HepG2 (cell line): ENCODE measurements around the gene IQSEC1. TPM values are rescaled to one million over a fixed set of nuclear protein-coding genes. Genes with fewer than 3 reads are reported as not detected.

Experiments used
- ATAC-seq: fragments of 200-7000 bp; cut with Tn5 transposase; 3 replicates; pipeline ENCODE4 v1.9.1; 2020; ENCODE audit warnings: mild to moderate bottlenecking, moderate library complexity
- BruUV-seq: library from RNA; stranded (reverse); fragments of 400-500 nt; replicated peaks from 2 replicates; lab custom pipeline; 2021; lab: Mats Ljungman, UMichigan
- CTCF ChIA-PET: fragments of 300-600 bp; formaldehyde crosslinking; extraction: SDS; loops from one replicate; lab custom pipeline; 2021; ENCODE audit warnings: low total read pairs, inconsistent platforms, low intra/inter-chr PET ratio; lab: Yijun Ruan, JAX
- POLR2A ChIA-PET: fragments of 350-600 bp; sonication (Branson Sonifier 250); formaldehyde crosslinking; loops from one replicate; lab custom pipeline; 2020; ENCODE audit warnings: antibody characterized with exemption, inconsistent platforms; lab: Yijun Ruan, JAX
- DNase-seq: peaks from one replicate; pipeline ENCODE4 v3.0.0-alpha.2; 2015; ENCODE audit warnings: low spot score
- FAIRE-seq: peaks from 3 replicates; lab custom pipeline; 2011; peaks lifted over from hg19 to GRCh38; lab: Jason Lieb, UNC
- H2AFZ ChIP-seq: one replicate; pipeline ENCODE4 v1.6.1; 2011; ENCODE audit warnings: low read length, inconsistent platforms
- H3K27ac ChIP-seq: fragments of 300-600 bp; 3 replicates; pipeline ENCODE4 v1.8.0; 2011; ENCODE audit warnings: mixed run types, mild to moderate bottlenecking, mixed read lengths, low read length, inconsistent platforms; ENCODE audit not compliant: insufficient read depth; ENCODE audit errors: extremely low read length
- H3K27me3 ChIP-seq, 2 experiments: fragments of 200-600 bp in 1 of 2; 2 replicates in 1 of 2; 3 replicates in 1 of 2; pipeline versions ENCODE4 v1.6.0 to v1.8.0; 2011; ENCODE audit warnings: low read length in 2 of 2, mild to moderate bottlenecking in 2 of 2, moderate library complexity in 2 of 2, inconsistent platforms in 1 of 2; ENCODE audit not compliant: insufficient read depth in 2 of 2, control insufficient read depth in 1 of 2
- H3K36me3 ChIP-seq, 2 experiments: fragments of 200-600 bp in 1 of 2; replicated peaks in 1 of 2; 2 replicates in 1 of 2; 3 replicates in 1 of 2; pipeline versions ENCODE4 v1.5.1 to v1.8.0; 2011; ENCODE audit warnings: low read length in 2 of 2, inconsistent platforms in 1 of 2; ENCODE audit not compliant: insufficient read depth in 2 of 2, control insufficient read depth in 1 of 2
- H3K4me1 ChIP-seq: 2 replicates; pipeline ENCODE4 v1.5.1; 2012; ENCODE audit warnings: low read length, inconsistent platforms; ENCODE audit not compliant: insufficient read depth
- H3K4me2 ChIP-seq: 2 replicates; pipeline ENCODE4 v1.6.0; 2011; ENCODE audit warnings: low read depth, low read length, inconsistent platforms
- H3K4me3 ChIP-seq, 3 experiments: fragments of 200-600 bp in 1 of 3; sonication (generic), shearing (Covaris generic) in 1 of 3; replicated peaks in 1 of 3; 2 replicates each; pipeline ENCODE4 v1.5.1; 2011 to 2016; ENCODE audit warnings: low read length in 3 of 3, inconsistent platforms in 2 of 3, low read depth in 2 of 3, mild to moderate bottlenecking in 2 of 3, control low read depth in 1 of 3, mixed read lengths in 1 of 3; ENCODE audit not compliant: insufficient read depth in 1 of 3
- H3K79me2 ChIP-seq: one replicate; pipeline ENCODE4 v1.6.1; 2011; ENCODE audit warnings: low read length, inconsistent platforms; ENCODE audit not compliant: insufficient read depth
- H3K9ac ChIP-seq: 2 replicates; pipeline ENCODE4 v1.6.0; 2011; ENCODE audit warnings: mild to moderate bottlenecking, low read depth, low read length, inconsistent platforms; ENCODE audit not compliant: insufficient read depth
- H3K9me3 ChIP-seq: 2 replicates; pipeline ENCODE4 v1.5.1; 2012; ENCODE audit warnings: mild to moderate bottlenecking, low read length
- H4K20me1 ChIP-seq: 2 replicates; pipeline ENCODE4 v1.6.0; 2011; ENCODE audit warnings: inconsistent platforms, mild to moderate bottlenecking, low read length, moderate library complexity; ENCODE audit not compliant: insufficient read depth
- AGO2 ChIP-seq: fragments of 200-400 bp; formaldehyde crosslinking; optimal IDR thresholded peaks from 2 replicates; pipeline ENCODE3; 2017; ENCODE audit warnings: mild to moderate bottlenecking, low read depth, low read length, moderate library complexity
- HMGA1 ChIP-seq: sonication (generic); formaldehyde crosslinking; conservative IDR thresholded peaks from 2 replicates; pipeline ENCODE4 v1.4.0; 2020; ENCODE audit warnings: missing genetic modification reagents
- HNRNPUL1 ChIP-seq: fragments of 200-400 bp; formaldehyde crosslinking; IDR thresholded peaks from 2 replicates; pipeline ENCODE4 v1.6.1; 2017; ENCODE audit warnings: low read depth, mild to moderate bottlenecking, low read length, moderate library complexity
- MEF2D ChIP-seq: sonication (generic); formaldehyde crosslinking; IDR thresholded peaks from 2 replicates; pipeline ENCODE4 v1.5.1; 2020; ENCODE audit warnings: mild to moderate bottlenecking, missing genetic modification reagents
- RBM22 ChIP-seq: fragments of 200-400 bp; formaldehyde crosslinking; optimal IDR thresholded peaks from 2 replicates; pipeline ENCODE3; 2017; ENCODE audit warnings: mild to moderate bottlenecking, low read length, moderate library complexity
- ZNF777 ChIP-seq: sonication (generic); formaldehyde crosslinking; IDR thresholded peaks from 2 replicates; pipeline ENCODE4 v1.4.0; 2020; ENCODE audit warnings: missing genetic modification reagents
- WGBS: methylation state at CpG from one replicate; pipeline ENCODE4 v1.1.6; 2017; ENCODE audit warnings: low lambda C conversion rate; 5-methylcytosine and 5-hydroxymethylcytosine counted together
- in situ Hi-C: cut with HindIII; loops from 2 replicates; pipeline ENCODE4 v1.10.0; 2017; ENCODE audit warnings: low pct_unique_long_range_greater_than_20kb; ENCODE audit not compliant: extremely low pct_ligation_motif_present
- intact Hi-C: fragments of 100-400 bp; cut with micrococcal nuclease; formaldehyde crosslinking; loops from one replicate; pipeline ENCODE4 v1.10.0; 2022; ENCODE audit not compliant: unreplicated experiment
- polyA plus RNA-seq, 8 experiments: library from polyadenylated mRNA; depleted of rRNA in 3 of 8; stranded (reverse) in 7 of 8; unstranded in 1 of 8; fragments of >200 nt; fragmentation: Illumina TruSeq in 4 of 8; extraction: Trizol in 4 of 8; gene quantifications; 2 replicates each; pipeline versions ENCODE4 v1.2.1 to v1.2.3, GENCODE V29; 2011 to 2016; ENCODE audit warnings: low read depth in 4 of 8, missing spikeins in 1 of 8, mixed read lengths in 1 of 8; ENCODE audit not compliant: insufficient read depth in 1 of 8
- total RNA-seq, 5 experiments: library from RNA; depleted of rRNA; stranded (reverse); fragments of >200 nt; fragmentation: Illumina TruSeq; extraction: Trizol; gene quantifications; 2 replicates each; pipeline ENCODE4 v1.2.3, GENCODE V29; 2016; ENCODE audit warnings: low read depth in 1 of 5
- TF ChIP-seq, protein P1 (sequence below): sonication (generic); formaldehyde crosslinking; IDR thresholded peaks from 2 replicates; pipeline ENCODE4 v1.9.0; 2022; ENCODE audit warnings: missing genetic modification reagents, mild to moderate bottlenecking, borderline replicate concordance

IQSEC1 gene
- total and polyA plus RNA-seq, 2 of the 13 experiments (the other 11 are each of a cell fraction or from before 2014, with no cell fraction given), result 17.4 to 20.2 TPM

DNA sequence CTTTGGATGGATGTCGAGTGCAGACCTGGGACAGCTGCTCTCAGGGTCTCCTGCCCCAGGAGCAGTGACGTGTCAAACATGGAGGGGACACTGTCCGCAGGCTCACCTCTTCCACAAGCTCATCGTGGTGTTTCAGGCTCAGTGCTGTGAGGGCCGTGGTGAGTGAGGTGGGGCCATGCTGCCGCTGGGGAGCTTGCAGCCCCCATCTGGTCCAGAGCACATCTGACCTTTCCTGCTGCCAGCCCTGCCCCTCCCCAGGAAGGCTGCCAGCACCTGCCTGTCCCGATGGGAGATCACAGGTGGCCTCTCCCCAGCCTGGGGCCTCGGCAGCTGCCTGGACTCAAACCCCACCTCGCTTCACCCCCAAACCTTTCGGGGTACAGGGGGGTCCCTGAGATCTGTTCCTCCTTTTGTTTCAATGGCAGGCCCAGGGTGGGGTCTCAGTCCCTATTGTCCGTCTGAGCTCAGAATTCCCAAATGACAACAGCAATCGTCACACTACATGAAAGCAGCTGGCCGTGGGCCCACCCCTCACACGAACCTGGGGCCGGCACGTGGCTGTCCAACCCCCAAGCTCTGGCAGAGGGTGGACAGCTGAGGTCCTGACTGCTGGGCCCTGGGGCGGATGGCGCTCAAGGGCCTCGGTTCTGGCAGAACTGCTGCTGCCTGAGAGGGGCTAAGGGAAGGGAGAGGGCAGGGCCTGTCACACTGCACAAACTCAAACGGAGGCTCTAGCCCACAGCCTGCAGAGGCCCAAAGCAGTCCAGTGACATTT is 166.9 kb downstream of the IQSEC1 start:
- WGBS, result 100% methylated on average over 12 of the region's 20 CpGs
- H3K79me2 ChIP-seq, result no peaks in the 10 kb centered on the region
- BruUV-seq, result no TSS peak
- no peak for FAIRE-seq
- H3K4me2 ChIP-seq, result no peak overlapping the region
- ChIA-PET CTCF (no interaction called here), POLR2A (no interaction called here)
- H3K9me3 ChIP-seq, result no peaks in the 10 kb centered on the region
- intact Hi-C loops (no loop called here), in situ Hi-C loops (no loop called here)
- H3K27ac ChIP-seq, result no peak overlapping the region
- peaks cover 10% of the 10 kb centered on the region; the same call in 1 of the 2 replicates for H4K20me1 ChIP-seq
- H3K9ac ChIP-seq, result no peak overlapping the region
- TF ChIP-seq HMGA1 (CRISPR knock-in tag), result no peak
- TF ChIP-seq AGO2, result peak; percentile 21
- peak; percentile 66 for TF ChIP-seq RBM22
- H3K36me3 ChIP-seq, result peaks cover 53 to 90% of the 10 kb centered on the region in 2 experiments
- H3K4me3 ChIP-seq, result no peak overlapping the region
- H2AFZ ChIP-seq, result no peak overlapping the region
- peaks cover 14% of the 10 kb centered on the region for H3K4me1 ChIP-seq
- no peak for ATAC-seq
- H3K27me3 ChIP-seq, result no peaks in the 10 kb centered on the region; a peak in 1 of 5 replicates
- no peak for DNase-seq

DNA sequence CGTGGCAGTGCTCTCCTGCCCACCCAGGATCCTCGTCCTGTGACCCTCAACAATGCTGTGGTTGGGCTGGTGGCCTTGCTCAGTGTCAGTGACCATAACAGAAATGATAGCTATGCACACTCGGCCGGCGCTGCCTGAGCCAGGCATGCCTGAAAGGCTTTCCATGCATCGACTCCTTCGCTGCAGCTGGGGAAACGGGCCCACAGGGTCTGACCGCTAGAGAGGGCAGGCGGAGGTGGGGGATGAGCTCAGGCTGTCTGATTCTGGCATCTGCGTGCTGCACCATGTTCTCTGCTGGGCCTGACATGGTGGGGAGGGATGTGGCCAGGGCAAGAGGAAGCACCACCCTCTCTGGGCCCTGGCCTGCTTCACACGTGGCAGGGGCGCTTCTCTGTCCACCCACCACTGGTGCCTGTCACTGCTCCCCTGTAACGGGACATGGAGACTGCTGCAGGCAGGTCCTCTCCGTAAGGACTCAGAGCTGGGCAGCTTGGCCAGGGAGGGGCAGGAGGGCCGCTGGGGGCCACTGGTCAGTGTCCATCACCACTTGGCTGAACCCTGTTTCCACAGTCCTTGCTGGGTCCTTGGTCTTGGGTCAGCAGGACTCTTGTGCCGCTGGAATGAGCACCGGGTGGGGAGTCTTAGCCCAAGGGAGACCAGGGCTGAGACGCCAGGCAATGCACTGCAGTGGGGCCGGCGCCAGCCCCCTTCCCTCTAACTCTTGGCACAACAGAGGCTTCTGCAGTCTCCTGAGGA is 167.7 kb downstream of the IQSEC1 start:
- no peak for FAIRE-seq
- Histone ChIP-seq H3K27me3 (no peaks in the 10 kb centered on the region; a peak in 1 of 5 replicates), H3K36me3 (peaks cover 54 to 90% of the 10 kb centered on the region in 2 experiments), H3K4me1 (peaks cover 15% of the 10 kb centered on the region), H3K4me3 (no peak overlapping the region), H3K4me2 (no peak overlapping the region), H3K27ac (no peak overlapping the region), H3K9ac (no peak overlapping the region), H4K20me1 (peaks cover 10% of the 10 kb centered on the region; the same call in 1 of the 2 replicates), H2AFZ (no peak overlapping the region), H3K79me2 (no peaks in the 10 kb centered on the region), H3K9me3 (no peaks in the 10 kb centered on the region)
- 92% methylated on average over 8 of the region's 21 CpGs for WGBS
- TF ChIP-seq MEF2D (CRISPR knock-in tag) (no peak), HNRNPUL1 (no peak), AGO2 (peak; percentile 33), ZNF777 (no peak)
- TF ChIP-seq, protein P1, sequence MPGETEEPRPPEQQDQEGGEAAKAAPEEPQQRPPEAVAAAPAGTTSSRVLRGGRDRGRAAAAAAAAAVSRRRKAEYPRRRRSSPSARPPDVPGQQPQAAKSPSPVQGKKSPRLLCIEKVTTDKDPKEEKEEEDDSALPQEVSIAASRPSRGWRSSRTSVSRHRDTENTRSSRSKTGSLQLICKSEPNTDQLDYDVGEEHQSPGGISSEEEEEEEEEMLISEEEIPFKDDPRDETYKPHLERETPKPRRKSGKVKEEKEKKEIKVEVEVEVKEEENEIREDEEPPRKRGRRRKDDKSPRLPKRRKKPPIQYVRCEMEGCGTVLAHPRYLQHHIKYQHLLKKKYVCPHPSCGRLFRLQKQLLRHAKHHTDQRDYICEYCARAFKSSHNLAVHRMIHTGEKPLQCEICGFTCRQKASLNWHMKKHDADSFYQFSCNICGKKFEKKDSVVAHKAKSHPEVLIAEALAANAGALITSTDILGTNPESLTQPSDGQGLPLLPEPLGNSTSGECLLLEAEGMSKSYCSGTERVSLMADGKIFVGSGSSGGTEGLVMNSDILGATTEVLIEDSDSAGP, result no peak
- POLR2A ChIA-PET, result no interaction called here
- intact Hi-C loops, result no loop called here
- no TSS peak for BruUV-seq
- ATAC-seq, result no peak
- in situ Hi-C loops, result no loop called here
- CTCF ChIA-PET, result no interaction called here
- no peak for DNase-seq
